Natural killer cell treated with Interleukin-12 subunit alpha and Interleukin-12 subunit beta and Interleukin-15 and Interleukin-18, amount 100 ng/mL, for 72 hours (primary cell): ENCODE results near the gene HSCB. TPM values are rescaled to one million over a fixed set of nuclear protein-coding genes. Genes with fewer than 3 reads are reported as not detected.
"Not testable (repeated sequence)": the region's sequence is repeated elsewhere in the genome, so short reads cannot be mapped to it uniquely, and the experiment has no call there.

ENCODE experiments used
- ATAC-seq, 2 donors: fragments of 150-1000 bp; cut with Tn5 transposase in 1 of 2; sonication (Bioruptor Pico), chemical (Tn5 transposase) in 1 of 2; 2 replicates each; pipeline ENCODE4 v1.10.0; 2021
- DNase-seq: peaks from one replicate; pipeline ENCODE4 v3.0.0; 2022; ENCODE audit warnings: low spot score
- H3K27ac Mint-ChIP-seq, 2 donors: 1 replicate in 1 of 2; 2 replicates in 1 of 2; pipeline ENCODE4 v1.8.0; 2022; ENCODE audit warnings: mixed read lengths in 2 of 2, mild to moderate bottlenecking in 1 of 2, moderate library complexity in 1 of 2
- H3K27me3 Mint-ChIP-seq, 2 donors: 1 replicate in 1 of 2; 2 replicates in 1 of 2; pipeline ENCODE4 v1.8.0; 2022; ENCODE audit warnings: mixed read lengths in 2 of 2
- H3K36me3 Mint-ChIP-seq: one replicate; pipeline ENCODE4 v1.8.0; 2022; ENCODE audit warnings: mixed read lengths
- H3K4me1 Mint-ChIP-seq, 2 donors: 1 replicate in 1 of 2; 2 replicates in 1 of 2; pipeline ENCODE4 v1.8.0; 2022; ENCODE audit warnings: low read depth in 2 of 2, mixed read lengths in 2 of 2, mild to moderate bottlenecking in 1 of 2
- H3K4me3 Mint-ChIP-seq: one replicate; pipeline ENCODE4 v1.8.0; 2022; ENCODE audit warnings: mixed read lengths
- H3K9me3 Mint-ChIP-seq: 2 replicates; pipeline ENCODE4 v1.8.0; 2022; ENCODE audit warnings: mixed read lengths
- total RNA-seq, 2 donors: library from RNA; stranded (reverse); gene quantifications; one replicate each; pipeline ENCODE4 v1.2.3, GENCODE V29; 2022

Gene HSCB
- total RNA-seq, 2 donors from 2014 or later = 11.8 to 22.1 TPM

GRCh38 chr22:28718044-28718443, 23.8 kb upstream of the HSCB start:
- no peak for ATAC-seq

GRCh38 chr22:28728002-28728401, 13.8 kb upstream of the HSCB start:
- Mint-ChIP-seq H3K27me3 (no peaks in the 10 kb centered on the region), H3K9me3 (no peaks in the 10 kb centered on the region), H3K36me3 (peaks cover 11% of the 10 kb centered on the region), H3K4me1 (peaks cover 15 to 23% of the 10 kb centered on the region in 2 donors), H3K4me3 (peak overlapping the region; percentile 33), H3K27ac (peak overlapping the region; percentile 60 to 87)
- ATAC-seq (no peak), DNase-seq (no peak)

More at GRCh38 chr22:28718044-28718443, 23.8 kb upstream of the HSCB start:
- Mint-ChIP-seq H3K4me3 (no peak overlapping the region), H3K27me3 (no peaks in the 10 kb centered on the region), H3K4me1 (peaks cover 25 to 26% of the 10 kb centered on the region in 2 donors), H3K27ac (peak overlapping the region in 1 of 2 donors; percentile 85), H3K9me3 (no peaks in the 10 kb centered on the region), H3K36me3 (peaks cover 10% of the 10 kb centered on the region)
- DNase-seq = no peak

GRCh38 chr22:28728621-28729313, 13.1 kb upstream of the HSCB start:
- H3K4me3 Mint-ChIP-seq = peak overlapping the region; percentile 33
- peaks cover 12% of the 10 kb centered on the region for H3K36me3 Mint-ChIP-seq
- H3K9me3 Mint-ChIP-seq = no peaks in the 10 kb centered on the region
- H3K27me3 Mint-ChIP-seq = no peaks in the 10 kb centered on the region
- peak; percentile 82 to 96 for ATAC-seq
- peaks cover 15 to 23% of the 10 kb centered on the region in 2 donors for H3K4me1 Mint-ChIP-seq
- peak; percentile 70 for DNase-seq
- peak overlapping the region; percentile 60 to 87 for H3K27ac Mint-ChIP-seq

GRCh38 chr22:28730179-28730578, 11.7 kb upstream of the HSCB start:
- peaks cover 12% of the 10 kb centered on the region for H3K36me3 Mint-ChIP-seq
- H3K4me1 Mint-ChIP-seq = peaks cover 15 to 23% of the 10 kb centered on the region in 2 donors
- peak overlapping the region in 1 of 2 donors; percentile 87 for H3K27ac Mint-ChIP-seq
- H3K4me3 Mint-ChIP-seq = no peak overlapping the region
- H3K27me3 Mint-ChIP-seq = no peaks in the 10 kb centered on the region
- DNase-seq (no peak), ATAC-seq (no peak)
- H3K9me3 Mint-ChIP-seq = no peaks in the 10 kb centered on the region

- DNase-seq (no peak), ATAC-seq (no peak)
- Mint-ChIP-seq H3K27ac (no peak overlapping the region), H3K36me3 (peaks cover 10% of the 10 kb centered on the region), H3K9me3 (no peaks in the 10 kb centered on the region), H3K4me1 (peaks cover 7 to 13% of the 10 kb centered on the region in 2 donors), H3K4me3 (no peak overlapping the region), H3K27me3 (no peaks in the 10 kb centered on the region)
These were observed 7.4 kb upstream of the HSCB start for GRCh38 chr22:28734393-28734792.

- no peaks in the 10 kb centered on the region for H3K27me3 Mint-ChIP-seq
- H3K36me3 Mint-ChIP-seq = peaks cover 10% of the 10 kb centered on the region
- H3K9me3 Mint-ChIP-seq = no peaks in the 10 kb centered on the region
- H3K4me3 Mint-ChIP-seq = no peak overlapping the region
- no peak for DNase-seq
- H3K27ac Mint-ChIP-seq = no peak overlapping the region
- no peak for ATAC-seq
- H3K4me1 Mint-ChIP-seq = peaks cover 7 to 15% of the 10 kb centered on the region in 2 donors
These were observed 5.3 kb upstream of the HSCB start for GRCh38 chr22:28736301-28737155.

- ATAC-seq (no peak), DNase-seq (no peak)
- peaks cover 10% of the 10 kb centered on the region for H3K36me3 Mint-ChIP-seq
- H3K4me3 Mint-ChIP-seq = no peak overlapping the region
- H3K4me1 Mint-ChIP-seq = peaks cover 14 to 21% of the 10 kb centered on the region in 2 donors
- no peak overlapping the region for H3K27ac Mint-ChIP-seq
- no peaks in the 10 kb centered on the region for H3K9me3 Mint-ChIP-seq
- H3K27me3 Mint-ChIP-seq = no peaks in the 10 kb centered on the region
These were observed 4.1 kb upstream of the HSCB start for GRCh38 chr22:28737701-28738100.

- DNase-seq, H3K9me3 Mint-ChIP-seq, ATAC-seq, H3K36me3 Mint-ChIP-seq, H3K27me3 Mint-ChIP-seq: not testable (repeated sequence)
- Mint-ChIP-seq H3K27ac (peak overlapping the region in 1 of 2 donors; percentile 34), H3K4me1 (peaks cover 24 to 32% of the 10 kb centered on the region in 2 donors), H3K4me3 (peak overlapping the region; percentile 40)
These were observed 3.0 kb upstream of the HSCB start for GRCh38 chr22:28738876-28739275.

GRCh38 chr22:28741200-28741784, 547 bp upstream of the HSCB start:
- Mint-ChIP-seq H3K4me3 (peak overlapping the region; percentile 94), H3K36me3 (no peaks in the 10 kb centered on the region), H3K4me1 (peaks cover 27 to 39% of the 10 kb centered on the region in 2 donors), H3K9me3 (no peaks in the 10 kb centered on the region), H3K27me3 (no peaks in the 10 kb centered on the region), H3K27ac (peak overlapping the region; percentile 80 to 91)
- ATAC-seq (no peak), DNase-seq (no peak)

- ATAC-seq (no peak), DNase-seq (peak; percentile 93)
- no peaks in the 10 kb centered on the region for H3K27me3 Mint-ChIP-seq
- H3K27ac Mint-ChIP-seq = peak overlapping the region; percentile 80 to 91
- no peaks in the 10 kb centered on the region for H3K9me3 Mint-ChIP-seq
- peaks cover 27 to 43% of the 10 kb centered on the region in 2 donors for H3K4me1 Mint-ChIP-seq
- peak overlapping the region; percentile 94 for H3K4me3 Mint-ChIP-seq
- H3K36me3 Mint-ChIP-seq = no peaks in the 10 kb centered on the region
These were observed 723 bp downstream of the HSCB start for GRCh38 chr22:28742562-28742962.

- Mint-ChIP-seq H3K36me3 (no peaks in the 10 kb centered on the region), H3K4me1 (peaks cover 27 to 42% of the 10 kb centered on the region in 2 donors), H3K9me3 (no peaks in the 10 kb centered on the region), H3K4me3 (peak overlapping the region; percentile 94), H3K27me3 (no peaks in the 10 kb centered on the region), H3K27ac (peak overlapping the region; percentile 80 to 91)
- ATAC-seq = no peak
- DNase-seq = no peak
These were observed 2.0 kb downstream of the HSCB start for GRCh38 chr22:28743852-28744251.

- ATAC-seq (no peak), DNase-seq (no peak)
- Mint-ChIP-seq H3K4me3 (no peak overlapping the region), H3K27me3 (no peaks in the 10 kb centered on the region), H3K36me3 (no peaks in the 10 kb centered on the region), H3K9me3 (no peaks in the 10 kb centered on the region), H3K27ac (no peak overlapping the region), H3K4me1 (peaks cover 15 to 21% of the 10 kb centered on the region in 2 donors)
These were observed 8.6 kb downstream of the HSCB start for GRCh38 chr22:28750471-28750881.

- H3K36me3 Mint-ChIP-seq, H3K27me3 Mint-ChIP-seq, H3K4me1 Mint-ChIP-seq, DNase-seq, ATAC-seq, H3K4me3 Mint-ChIP-seq, H3K9me3 Mint-ChIP-seq, H3K27ac Mint-ChIP-seq: not testable (repeated sequence)
These were observed 12.7 kb downstream of the HSCB start for GRCh38 chr22:28754512-28754911.
